Measurements from ENCODE around the gene ZIC4.

The ZIC4 gene

DNA sequence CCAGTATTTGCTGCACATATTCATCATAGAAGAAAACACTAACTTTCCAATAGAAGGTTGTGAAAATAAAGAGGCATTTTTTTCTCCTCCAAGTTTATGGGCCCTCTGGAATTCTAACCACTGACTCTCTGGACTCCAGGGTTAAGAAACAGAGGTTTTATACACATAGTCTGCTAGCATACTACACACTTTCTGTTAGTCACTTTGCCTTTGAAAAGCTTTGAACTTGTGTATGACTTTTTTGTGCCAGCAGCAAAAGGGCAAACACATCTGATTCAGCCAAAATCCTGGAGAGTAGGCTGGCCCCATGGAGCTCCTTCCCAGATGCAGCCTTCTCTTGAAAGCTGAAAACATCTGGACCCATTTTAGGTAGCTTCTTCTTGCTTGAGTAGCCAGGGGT lies 6.2 kb downstream of the ZIC4 start:
- H3K4me3 Mint-ChIP-seq, result no peak overlapping the region
- no peaks in the 10 kb centered on the region for H3K36me3 Mint-ChIP-seq (ENCODE audit: low read depth)
- H3K27ac Mint-ChIP-seq, result no peak overlapping the region
- TF ChIP-seq, protein P1, sequence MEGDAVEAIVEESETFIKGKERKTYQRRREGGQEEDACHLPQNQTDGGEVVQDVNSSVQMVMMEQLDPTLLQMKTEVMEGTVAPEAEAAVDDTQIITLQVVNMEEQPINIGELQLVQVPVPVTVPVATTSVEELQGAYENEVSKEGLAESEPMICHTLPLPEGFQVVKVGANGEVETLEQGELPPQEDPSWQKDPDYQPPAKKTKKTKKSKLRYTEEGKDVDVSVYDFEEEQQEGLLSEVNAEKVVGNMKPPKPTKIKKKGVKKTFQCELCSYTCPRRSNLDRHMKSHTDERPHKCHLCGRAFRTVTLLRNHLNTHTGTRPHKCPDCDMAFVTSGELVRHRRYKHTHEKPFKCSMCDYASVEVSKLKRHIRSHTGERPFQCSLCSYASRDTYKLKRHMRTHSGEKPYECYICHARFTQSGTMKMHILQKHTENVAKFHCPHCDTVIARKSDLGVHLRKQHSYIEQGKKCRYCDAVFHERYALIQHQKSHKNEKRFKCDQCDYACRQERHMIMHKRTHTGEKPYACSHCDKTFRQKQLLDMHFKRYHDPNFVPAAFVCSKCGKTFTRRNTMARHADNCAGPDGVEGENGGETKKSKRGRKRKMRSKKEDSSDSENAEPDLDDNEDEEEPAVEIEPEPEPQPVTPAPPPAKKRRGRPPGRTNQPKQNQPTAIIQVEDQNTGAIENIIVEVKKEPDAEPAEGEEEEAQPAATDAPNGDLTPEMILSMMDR (IDR thresholded peaks at IDR 0.05), result no peak
- no peaks in the 10 kb centered on the region for H3K9me3 Mint-ChIP-seq
- H3K27me3 Mint-ChIP-seq (ENCODE audit: low read depth, poor library complexity), result peaks cover 99% of the 10 kb centered on the region
- DNase-seq, result no peak
- H3K4me1 Mint-ChIP-seq, result peaks cover 50% of the 10 kb centered on the region

DNA sequence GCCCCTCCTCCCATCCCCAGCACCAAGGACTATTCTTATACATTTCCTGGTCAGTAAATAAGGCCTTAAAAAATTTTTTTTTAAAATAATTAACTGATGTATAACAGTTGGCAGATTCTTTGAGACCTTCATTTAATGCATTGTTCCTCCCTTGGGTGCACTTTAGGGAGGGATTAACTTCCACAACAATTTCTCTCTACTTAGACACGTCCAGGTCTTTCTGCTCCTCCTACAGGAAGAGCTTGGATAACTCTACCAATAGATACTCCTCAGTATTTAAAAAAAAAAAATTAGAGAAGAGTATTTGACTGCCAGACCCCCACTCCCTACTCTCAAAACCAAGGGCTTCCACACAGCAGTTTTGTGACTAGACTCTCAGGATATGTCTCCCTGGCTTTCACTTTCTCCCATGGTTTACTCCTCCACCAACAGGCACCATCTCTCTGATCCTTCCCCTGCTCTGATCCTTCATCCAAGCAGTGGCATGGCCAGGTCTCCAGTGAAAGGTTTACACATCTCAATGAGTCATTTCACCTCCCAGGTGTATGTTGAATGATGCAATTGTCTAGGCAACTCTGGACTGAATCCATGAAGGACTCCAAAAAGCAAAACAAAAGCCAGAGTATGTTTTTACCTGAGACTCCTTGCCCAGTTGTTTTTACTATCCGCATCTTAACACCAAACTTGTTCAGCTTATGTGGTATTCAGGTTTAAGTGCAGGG lies 7.4 kb downstream of the ZIC4 start:
- peaks cover 50% of the 10 kb centered on the region for H3K4me1 Mint-ChIP-seq
- TF ChIP-seq, protein P1 (IDR thresholded peaks at IDR 0.05), result no peak
- H3K27ac Mint-ChIP-seq, result no peak overlapping the region
- no peak for DNase-seq
- peaks cover 99% of the 10 kb centered on the region for H3K27me3 Mint-ChIP-seq (ENCODE audit: low read depth, poor library complexity)
- peak overlapping the region; percentile 77 for H3K4me3 Mint-ChIP-seq
- H3K9me3 Mint-ChIP-seq, result no peaks in the 10 kb centered on the region
- H3K36me3 Mint-ChIP-seq (ENCODE audit: low read depth), result no peaks in the 10 kb centered on the region

DNA sequence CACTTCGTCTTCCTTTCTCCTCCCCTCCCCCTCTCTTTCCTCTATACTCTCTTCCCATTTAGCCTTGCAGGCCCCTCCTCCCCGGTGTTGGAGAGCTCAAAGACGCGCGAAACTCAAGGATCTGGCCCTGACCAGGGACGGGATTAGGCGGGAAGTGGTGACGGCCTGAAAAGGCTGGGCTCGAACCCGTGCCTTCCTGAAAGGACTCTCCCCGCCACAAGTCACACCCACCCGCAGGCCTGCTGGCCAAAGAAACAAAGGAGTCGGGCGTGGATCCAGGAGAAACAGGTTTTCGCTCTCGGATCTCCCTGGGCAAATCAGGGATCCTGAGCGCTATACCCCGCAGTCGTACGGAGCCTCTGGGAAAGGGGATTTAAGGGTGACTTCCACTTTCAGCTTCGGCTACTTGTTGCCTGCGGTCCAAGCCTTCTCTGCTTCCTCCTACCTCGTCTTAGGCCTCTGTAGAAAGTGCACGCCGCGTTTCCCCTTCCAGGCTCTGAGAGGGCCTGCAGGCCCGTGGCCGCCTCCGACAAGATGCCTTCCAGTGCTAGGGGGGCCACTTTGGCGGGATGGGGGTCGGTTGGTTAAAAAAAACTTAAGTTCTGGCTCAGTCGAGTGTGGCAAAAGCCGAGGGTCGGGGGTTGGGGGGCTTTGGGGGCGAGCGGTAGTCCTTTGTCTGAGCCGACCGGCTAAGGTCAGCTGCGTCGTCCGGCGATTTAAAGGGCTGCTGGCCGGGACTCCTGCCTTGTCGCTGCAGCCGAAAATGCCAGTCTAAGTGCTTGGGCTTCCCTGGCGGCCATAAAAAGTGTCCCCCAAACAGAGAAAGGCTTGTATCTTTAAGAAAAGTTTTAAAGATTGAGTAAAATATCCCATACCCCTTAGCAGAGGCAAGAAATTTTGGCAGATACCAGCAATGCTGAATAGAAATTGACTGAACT lies 8.2 kb downstream of the ZIC4 start:
- Mint-ChIP-seq H3K9me3 (no peaks in the 10 kb centered on the region), H3K27me3 (ENCODE audit: low read depth, poor library complexity) (peaks cover 99% of the 10 kb centered on the region), H3K4me3 (peak overlapping the region; percentile 77), H3K4me1 (peaks cover 47% of the 10 kb centered on the region), H3K36me3 (ENCODE audit: low read depth) (no peaks in the 10 kb centered on the region), H3K27ac (no peak overlapping the region)
- TF ChIP-seq, protein P1 (IDR thresholded peaks at IDR 0.05), result no peak
- DNase-seq, result no peak

DNA sequence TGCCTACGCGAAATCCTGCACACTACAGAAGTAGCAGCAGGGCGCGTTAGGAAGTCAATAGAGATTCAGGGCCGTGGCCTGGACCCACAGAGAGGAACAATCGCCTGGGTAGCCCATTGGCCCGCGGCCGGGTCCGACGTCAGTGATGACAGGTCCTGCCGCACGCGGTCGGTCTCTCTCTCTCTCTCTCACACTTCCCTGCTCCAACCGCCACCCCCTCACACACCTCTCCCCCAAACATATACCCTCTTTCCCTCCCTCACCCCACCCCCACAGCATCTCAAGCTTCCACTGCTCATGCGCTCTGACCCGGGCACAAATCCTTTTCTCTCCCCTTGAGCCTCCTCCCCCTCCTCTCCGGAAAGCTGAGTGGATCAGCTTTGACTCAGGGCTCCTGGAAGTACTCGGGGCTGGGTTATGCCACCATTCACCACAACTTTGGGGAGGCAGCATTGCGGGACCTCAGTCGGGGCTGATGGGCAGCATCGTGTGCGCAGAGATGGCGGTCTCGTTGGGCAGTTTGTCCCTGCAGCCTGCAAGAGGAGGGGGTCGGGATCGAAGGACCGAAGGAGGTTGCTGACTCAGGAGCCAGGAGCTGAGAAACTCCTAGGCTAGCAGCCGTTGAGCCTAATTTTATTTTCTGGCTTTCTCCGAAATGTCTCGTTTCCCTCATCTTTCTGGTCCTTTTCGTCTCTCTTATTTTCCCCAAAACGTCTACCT lies 9.0 kb downstream of the ZIC4 start:
- Mint-ChIP-seq H3K36me3 (ENCODE audit: low read depth) (no peaks in the 10 kb centered on the region), H3K4me3 (peak overlapping the region; percentile 77), H3K27ac (peak overlapping the region; percentile 67), H3K27me3 (ENCODE audit: low read depth, poor library complexity) (peaks cover 99% of the 10 kb centered on the region), H3K9me3 (no peaks in the 10 kb centered on the region), H3K4me1 (peaks cover 56% of the 10 kb centered on the region)
- no peak for DNase-seq
- TF ChIP-seq, protein P1 (IDR thresholded peaks at IDR 0.05), result no peak

DNA sequence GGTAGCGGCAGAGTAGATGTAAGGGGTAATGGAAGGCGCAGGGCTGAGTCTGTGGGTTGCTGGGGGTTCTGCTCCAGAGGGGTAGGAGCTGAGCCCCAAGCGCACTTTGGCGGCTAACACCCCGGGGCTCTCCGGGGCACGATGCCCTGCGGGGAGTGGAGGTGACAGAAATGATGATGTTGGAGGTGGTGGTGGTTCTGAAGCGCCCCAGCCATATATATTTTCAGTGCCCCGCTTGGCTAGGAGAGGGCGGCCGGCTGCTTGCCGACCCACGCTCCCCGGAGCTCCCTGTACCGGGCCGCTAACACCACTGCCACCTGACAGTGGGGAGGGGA lies 9.7 kb downstream of the ZIC4 start:
- Mint-ChIP-seq H3K9me3 (no peaks in the 10 kb centered on the region), H3K36me3 (ENCODE audit: low read depth) (no peaks in the 10 kb centered on the region), H3K27ac (no peak overlapping the region), H3K4me3 (peak overlapping the region; percentile 32), H3K4me1 (peaks cover 60% of the 10 kb centered on the region), H3K27me3 (ENCODE audit: low read depth, poor library complexity) (peaks cover 99% of the 10 kb centered on the region)
- DNase-seq, result no peak
- TF ChIP-seq, protein P1 (IDR thresholded peaks at IDR 0.05), result no peak
